Omental fat pad (tissue), 4 donors: ENCODE measurements around the gene RPRD1B. TPM values are rescaled to one million over a fixed set of nuclear protein-coding genes. Genes with fewer than 3 reads are reported as not detected.
A peak's percentile ranks its signal among the peaks of the same experiment; 100 is the strongest.

Experiments used
- ATAC-seq: fragments of 150-250 bp; one replicate; pipeline ENCODE4 v1.9.1; 2016; ENCODE audit warnings: mild to moderate bottlenecking, moderate library complexity; ENCODE audit not compliant: low FRiP score
- DNase-seq: peaks from one replicate; pipeline ENCODE4 v3.0.0-alpha.2; 2019; ENCODE audit warnings: low spot score
- total RNA-seq, 4 donors: library from RNA; depleted of rRNA; stranded (reverse); fragments of >200 nt; gene quantifications; one replicate each; pipeline ENCODE4 v1.1.0, GENCODE V29; 2016
- TF ChIP-seq, protein P1 (sequence below), 3 donors: fragments of 450-650 bp; IDR thresholded peaks; one replicate each; pipeline ENCODE4 v1.5.1; 2016 to 2017; ENCODE audit warnings: antibody characterized with exemption in 3 of 3, mild to moderate bottlenecking in 3 of 3, moderate library complexity in 2 of 3

The RPRD1B gene
- total RNA-seq, 4 donors from 2014 or later: 24.1 to 33.5 (median 28.2) TPM

DNA sequence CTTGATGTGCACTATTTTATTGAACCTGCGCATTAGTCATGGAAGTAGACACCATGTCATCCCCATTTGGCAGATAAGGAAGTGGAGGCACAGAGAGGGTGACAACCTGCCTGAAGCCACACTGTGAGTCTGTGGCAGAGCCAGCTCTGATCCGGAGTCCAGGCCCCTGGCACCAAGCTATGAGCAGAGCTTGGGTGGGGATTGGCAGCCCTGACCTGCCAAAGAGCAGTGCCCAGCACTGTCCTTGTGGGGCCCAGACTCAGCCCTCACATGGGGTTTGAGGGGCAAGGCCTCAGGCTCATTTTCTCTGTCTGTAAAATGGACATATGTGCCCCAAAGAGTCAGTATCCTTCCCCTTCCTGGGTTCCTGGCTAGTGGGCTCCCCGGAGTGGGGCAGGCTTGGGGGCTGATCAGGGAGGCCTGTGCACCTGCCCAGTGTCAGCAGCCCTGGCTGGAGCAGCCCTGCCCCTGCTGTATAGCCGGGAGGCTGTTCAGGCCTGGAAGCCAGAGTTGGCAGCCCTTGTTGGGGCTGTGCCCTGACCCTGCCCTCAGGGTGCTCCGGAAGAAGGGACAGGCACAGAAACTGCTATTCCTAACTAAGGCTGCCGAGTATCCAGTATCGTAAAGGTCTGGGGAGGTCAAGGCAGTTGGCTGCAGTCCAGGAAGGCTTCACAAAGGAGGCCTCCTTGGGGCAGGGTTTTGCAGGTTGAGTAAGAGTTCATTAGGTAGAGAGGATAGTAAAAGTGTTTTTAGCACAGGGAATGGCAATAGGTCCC, 92.8 kb downstream of the RPRD1B start:
- peak; percentile 18 for DNase-seq
- TF ChIP-seq, protein P1, sequence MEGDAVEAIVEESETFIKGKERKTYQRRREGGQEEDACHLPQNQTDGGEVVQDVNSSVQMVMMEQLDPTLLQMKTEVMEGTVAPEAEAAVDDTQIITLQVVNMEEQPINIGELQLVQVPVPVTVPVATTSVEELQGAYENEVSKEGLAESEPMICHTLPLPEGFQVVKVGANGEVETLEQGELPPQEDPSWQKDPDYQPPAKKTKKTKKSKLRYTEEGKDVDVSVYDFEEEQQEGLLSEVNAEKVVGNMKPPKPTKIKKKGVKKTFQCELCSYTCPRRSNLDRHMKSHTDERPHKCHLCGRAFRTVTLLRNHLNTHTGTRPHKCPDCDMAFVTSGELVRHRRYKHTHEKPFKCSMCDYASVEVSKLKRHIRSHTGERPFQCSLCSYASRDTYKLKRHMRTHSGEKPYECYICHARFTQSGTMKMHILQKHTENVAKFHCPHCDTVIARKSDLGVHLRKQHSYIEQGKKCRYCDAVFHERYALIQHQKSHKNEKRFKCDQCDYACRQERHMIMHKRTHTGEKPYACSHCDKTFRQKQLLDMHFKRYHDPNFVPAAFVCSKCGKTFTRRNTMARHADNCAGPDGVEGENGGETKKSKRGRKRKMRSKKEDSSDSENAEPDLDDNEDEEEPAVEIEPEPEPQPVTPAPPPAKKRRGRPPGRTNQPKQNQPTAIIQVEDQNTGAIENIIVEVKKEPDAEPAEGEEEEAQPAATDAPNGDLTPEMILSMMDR (IDR thresholded peaks at IDR 0.05): no peak
- ATAC-seq: no peak

DNA sequence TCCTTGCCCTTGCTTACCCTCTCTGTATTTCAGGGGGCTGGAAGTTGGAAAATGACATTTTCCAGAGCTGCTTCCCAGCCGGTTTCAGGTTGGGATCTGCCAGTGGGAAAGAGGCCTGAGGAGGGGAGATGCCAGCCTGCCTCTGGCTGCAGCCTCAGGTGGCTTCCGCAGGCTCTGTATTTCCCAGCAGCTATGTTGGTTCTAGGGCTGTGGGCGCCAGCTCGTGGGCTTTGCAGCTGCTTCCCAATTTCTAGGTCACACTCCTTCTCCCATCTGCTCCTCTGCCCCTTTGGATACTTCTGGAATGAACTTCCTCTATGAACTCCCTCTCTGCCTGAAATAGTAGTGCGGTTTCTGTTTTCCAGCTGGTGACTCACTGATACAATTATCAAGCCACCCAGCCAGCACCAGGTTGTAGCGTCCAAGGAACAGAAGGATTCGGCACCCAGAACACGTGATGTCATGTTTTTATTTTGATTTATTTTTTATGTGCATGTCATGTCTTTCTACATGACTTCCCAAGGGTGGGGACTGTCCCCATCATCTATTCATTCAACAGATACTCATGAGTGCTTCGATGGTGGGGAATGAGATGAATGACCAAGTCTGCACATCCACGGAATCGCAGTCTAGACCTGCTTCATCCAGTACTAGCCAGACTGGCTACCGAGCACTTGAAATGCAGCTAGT, 93.5 kb downstream of the RPRD1B start:
- DNase-seq (no peak), ATAC-seq (peak; percentile 65)
- TF ChIP-seq, protein P1 (IDR thresholded peaks at IDR 0.05): no peak

DNA sequence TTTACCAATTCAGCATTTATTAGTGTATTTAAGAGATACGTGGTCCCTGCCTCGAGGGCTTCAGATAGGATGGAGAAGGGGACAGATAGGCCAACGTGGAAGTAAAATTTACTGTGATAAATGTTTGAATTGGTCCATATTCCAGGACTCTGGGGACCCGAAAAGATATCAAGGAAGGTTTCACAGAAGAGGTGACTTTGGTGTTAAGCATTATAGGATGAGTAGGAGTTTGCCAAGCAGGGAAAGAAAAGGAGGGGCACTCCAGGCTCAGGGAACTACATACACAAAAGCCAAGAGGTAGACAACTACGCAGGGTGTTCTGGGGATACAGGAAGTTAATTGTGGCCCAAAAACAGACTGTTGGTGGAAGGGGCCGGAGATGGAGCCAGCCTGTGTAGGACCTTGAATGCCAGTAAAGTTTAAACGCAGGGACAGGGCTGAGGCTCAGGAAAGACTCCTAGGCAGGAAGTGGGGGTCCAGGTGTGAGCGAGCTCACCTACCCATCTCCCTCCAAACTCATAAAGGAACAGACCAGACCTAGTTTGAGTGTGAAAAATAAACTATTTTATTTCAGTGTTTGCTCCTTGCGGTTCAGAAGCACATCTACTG, 94.5 kb downstream of the RPRD1B start:
- DNase-seq (no peak), ATAC-seq (no peak)
- TF ChIP-seq, protein P1 (IDR thresholded peaks at IDR 0.05): no peak

DNA sequence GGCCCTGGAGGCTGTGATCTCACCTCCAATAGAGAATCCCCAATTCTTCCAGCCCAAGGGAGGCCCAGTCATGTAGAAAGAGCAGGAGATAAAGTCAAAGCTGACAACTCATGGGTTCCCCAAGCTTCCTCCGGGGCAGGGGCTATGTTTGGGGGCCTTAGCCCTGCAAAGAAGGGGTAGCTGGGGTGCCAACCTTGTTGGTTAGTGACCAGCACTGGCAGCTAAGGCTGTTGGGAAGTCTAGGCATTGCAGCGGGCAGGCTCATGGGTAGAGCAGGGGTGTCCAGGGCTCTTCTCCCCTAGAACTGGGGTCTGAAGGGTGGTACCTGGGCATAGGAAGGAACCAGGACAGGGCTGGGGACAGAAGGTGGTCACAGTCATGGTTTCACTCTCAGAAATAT, 95.1 kb downstream of the RPRD1B start:
- TF ChIP-seq, protein P1 (IDR thresholded peaks at IDR 0.05): no peak
- no peak for DNase-seq

DNA sequence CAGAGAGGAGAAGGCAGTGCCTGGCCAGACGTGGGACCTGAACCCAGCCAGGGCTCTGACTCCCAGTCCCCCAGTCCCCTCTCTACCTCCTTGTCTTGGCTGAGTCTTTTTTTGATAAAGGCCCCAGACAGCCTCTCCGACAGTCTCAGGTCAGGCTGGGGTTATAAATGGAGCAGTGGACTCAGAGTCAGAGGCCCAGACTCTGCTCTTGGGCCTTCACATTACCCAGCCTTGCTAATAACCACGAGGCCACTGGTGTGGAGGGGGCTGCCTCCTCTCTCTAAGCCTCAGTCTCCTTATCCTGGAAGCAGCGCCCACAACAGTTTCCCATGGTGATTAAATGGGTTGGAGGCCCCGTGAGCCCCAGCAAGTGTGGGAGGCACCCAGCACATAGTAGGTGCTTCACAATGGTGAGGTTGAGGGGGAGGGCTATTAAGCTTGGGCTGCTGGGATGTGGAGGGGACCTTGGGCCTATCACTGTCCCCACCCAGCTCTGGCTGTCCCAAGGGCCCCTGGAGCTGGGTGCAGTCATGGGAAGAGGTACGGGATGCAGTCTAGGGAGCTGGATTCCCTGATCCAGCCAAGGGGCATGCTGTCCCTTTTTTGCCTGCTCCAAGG, 95.8 kb downstream of the RPRD1B start:
- no peak for ATAC-seq
- TF ChIP-seq, protein P1 (IDR thresholded peaks at IDR 0.05): no peak
- no peak for DNase-seq

More for the DNA sequence above, 95.1 kb downstream of the RPRD1B start:
- no peak for ATAC-seq

DNA sequence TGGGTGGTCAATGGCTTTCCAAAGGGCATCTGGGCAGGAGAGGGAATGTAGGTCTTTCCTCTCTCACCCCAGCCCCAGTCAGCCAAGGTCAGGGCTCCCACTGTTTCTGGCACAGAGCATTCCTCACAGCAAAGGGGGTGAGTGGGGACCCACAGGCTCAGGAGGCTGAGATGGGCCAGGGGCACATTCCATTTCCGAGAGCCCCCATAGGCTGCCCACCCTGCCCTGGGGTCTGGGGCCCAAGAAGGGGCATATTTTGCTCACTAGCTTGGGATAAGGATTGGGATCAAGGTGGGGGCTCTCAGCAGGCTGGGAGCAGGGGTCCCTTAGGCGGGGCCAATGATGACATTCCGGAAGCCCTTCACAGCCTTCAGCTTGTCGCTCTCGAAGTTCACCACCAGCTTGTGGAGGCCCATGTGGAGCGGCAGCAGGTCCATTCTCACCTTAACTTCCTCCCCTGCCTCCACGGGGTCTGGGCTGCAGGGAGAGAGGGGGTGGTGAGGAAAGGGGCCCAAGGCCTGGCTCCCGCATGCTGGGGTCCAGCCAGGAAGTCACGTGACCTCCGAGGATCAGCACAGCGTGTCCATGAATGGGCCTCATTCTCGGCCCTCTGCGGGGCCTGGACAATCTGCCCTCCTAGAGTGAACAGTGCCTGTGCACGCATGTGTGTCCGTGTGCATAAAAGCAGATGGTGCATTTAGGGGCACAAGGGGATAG, 96.5 kb downstream of the RPRD1B start:
- TF ChIP-seq, protein P1 (IDR thresholded peaks at IDR 0.05): no peak
- DNase-seq (no peak), ATAC-seq (no peak)
